ENCODE results near the gene ZFAND2A. TPM values are rescaled to one million over a fixed set of nuclear protein-coding genes. Genes with fewer than 3 reads are reported as not detected.

Gene ZFAND2A
- total RNA-seq, 1 experiment from 2014 or later, result 14.5 TPM

- TF ChIP-seq PRRX2 (CRISPR knock-in tag; IDR thresholded peaks at IDR 0.05), result no peak
- TF ChIP-seq ARID4B (CRISPR knock-in tag; IDR thresholded peaks at IDR 0.05; ENCODE audit: borderline replicate concordance), result no peak
- no peak for TF ChIP-seq ZNF317 (CRISPR knock-in tag; IDR thresholded peaks at IDR 0.05; ENCODE audit: borderline replicate concordance, low read depth)
- TF ChIP-seq AFF4 (CRISPR knock-in tag; IDR thresholded peaks at IDR 0.05; ENCODE audit: borderline replicate concordance), result no peak
- TF ChIP-seq ATF2 (CRISPR knock-in tag; IDR thresholded peaks at IDR 0.05; ENCODE audit: borderline replicate concordance, low read depth), result no peak
- no peak for TF ChIP-seq PRDM15 (CRISPR knock-in tag; IDR thresholded peaks at IDR 0.05)
- TF ChIP-seq CDX4 (CRISPR knock-in tag; IDR thresholded peaks at IDR 0.05; ENCODE audit: borderline replicate concordance), result no peak
- no peak for TF ChIP-seq STAT6 (CRISPR knock-in tag; conservative IDR thresholded peaks at IDR 0.05; ENCODE audit: low read depth)
- DNase-seq (ENCODE audit: low spot score) (no peak), ATAC-seq (peak; percentile 38)
- Mint-ChIP-seq H3K9me3 (peaks cover 4% of the 10 kb centered on the region), H3K27ac (peak overlapping the region; percentile 93; the same call in 1 of the 2 replicates), H3K36me3 (peaks cover 5% of the 10 kb centered on the region), H3K4me3 (peak overlapping the region; percentile 93), H3K4me1 (peaks cover 8% of the 10 kb centered on the region), H3K27me3 (ENCODE audit: low read depth) (peaks cover 2% of the 10 kb centered on the region; the same call in 1 of the 2 replicates)
- CTCF ChIA-PET, result interaction anchor here (0.7 to 5.3 kb wide), 10 partner anchors 14 to 295 kb away, joined by 3 to 36 read pairs (median 6); partner anchors contain the start of genes COX19 and GPR146
- POLR2A ChIA-PET, result interaction anchor here (1.0 to 1.3 kb wide), 3 partner anchors 14 to 72 kb away, joined by 3 to 7 read pairs (median 4); partner anchors contain the start of gene ZFAND2A
Measured at GRCh38 chr7:1137517-1138167, 22.4 kb downstream of the ZFAND2A start.

Data from WTC11 (cell line).